A549 (cell line): ENCODE results near the gene BARX2. TPM values are rescaled to one million over a fixed set of nuclear protein-coding genes. Genes with fewer than 3 reads are reported as not detected.

Experiments used
- ATAC-seq, 2 experiments: fragments of 200-7000 bp in 1 of 2; fragments of >200 bp in 1 of 2; cut with Nextera tagmentation in 1 of 2; cut with Tn5 transposase in 1 of 2; 3 replicates each; pipeline versions ENCODE4 v1.8.0 to v1.9.1; 2018 to 2020; ENCODE audit warnings: mild to moderate bottlenecking in 1 of 2, moderate library complexity in 1 of 2
- CTCF ChIA-PET: fragments of 300-600 bp; sonication (Branson Sonifier 250); formaldehyde crosslinking; extraction: SDS; loops from one replicate; lab custom pipeline; 2021; ENCODE audit warnings: antibody characterized with exemption, inconsistent platforms; lab: Yijun Ruan, JAX
- POLR2A ChIA-PET: fragments of 350-600 bp; formaldehyde crosslinking; extraction: SDS; loops from one replicate; lab custom pipeline; 2021; ENCODE audit warnings: antibody characterized with exemption, inconsistent platforms; lab: Yijun Ruan, JAX
- DNase-seq, 2 experiments: peaks; one replicate each; pipeline versions ENCODE4 v3.0.0 to v3.0.0-alpha.2; 2011 to 2016; ENCODE audit warnings: low read depth in 1 of 2, low spot score in 1 of 2
- FAIRE-seq: peaks from 2 replicates; lab custom pipeline; 2011; peaks lifted over from hg19 to GRCh38; lab: Jason Lieb, UNC
- H3K27ac ChIP-seq, 2 experiments: fragments of >200 bp; sonication (Bioruptor Twin); formaldehyde crosslinking; 3 replicates each; pipeline ENCODE4 v1.5.1; 2016 to 2017
- H3K4me1 ChIP-seq: fragments of >200 bp; sonication (Bioruptor Twin); formaldehyde crosslinking; 3 replicates; pipeline ENCODE4 v1.6.1; 2016
- H3K4me2 ChIP-seq: fragments of >200 bp; sonication (Bioruptor Twin); formaldehyde crosslinking; 3 replicates; pipeline ENCODE4 v1.6.1; 2016
- H3K4me3 ChIP-seq: fragments of >200 bp; sonication (Bioruptor Twin); formaldehyde crosslinking; 3 replicates; pipeline ENCODE4 v1.5.1; 2016
- H3K9me3 ChIP-seq: fragments of >200 bp; sonication (Bioruptor Twin); formaldehyde crosslinking; 3 replicates; pipeline ENCODE4 v1.6.1; 2016
- BCL3 ChIP-seq: fragments of >200 bp; sonication (Bioruptor Twin); formaldehyde crosslinking; IDR thresholded peaks from 3 replicates; pipeline ENCODE4 v1.6.1; 2016
- CBX2 ChIP-seq: fragments of 200-600 bp; sonication (generic); IDR thresholded peaks from 2 replicates; pipeline ENCODE4 v1.6.1; 2016; ENCODE audit warnings: low read depth, mild to moderate bottlenecking, borderline replicate concordance
- CEBPB ChIP-seq, 2 experiments: fragments of >200 bp in 1 of 2; sonication (Bioruptor Twin) in 1 of 2; formaldehyde crosslinking in 1 of 2; IDR thresholded peaks; 2 replicates each; pipeline ENCODE4 v1.6.1; 2012 to 2016
- CHD2 ChIP-seq: fragments of 150-350 bp; IDR thresholded peaks from 2 replicates; pipeline ENCODE4 v1.6.1; 2014; ENCODE audit warnings: low read length; ENCODE audit not compliant: partially characterized antibody
- E2F6 ChIP-seq: IDR thresholded peaks from 2 replicates; pipeline ENCODE4 v1.6.1; 2012; ENCODE audit warnings: low read depth, borderline replicate concordance
- ELK1 ChIP-seq: fragments of 150-350 bp; IDR thresholded peaks from 2 replicates; pipeline ENCODE4 v1.6.1; 2014; ENCODE audit warnings: low read depth, mild to moderate bottlenecking, low read length
- EP300 ChIP-seq, 2 experiments: fragments of >200 bp; sonication (Bioruptor Twin); formaldehyde crosslinking; IDR thresholded peaks; 2 replicates in 1 of 2; 3 replicates in 1 of 2; pipeline ENCODE4 v1.6.1; 2016 to 2017
- FOSB ChIP-seq: fragments of 250-450 bp; sonication (Bioruptor Pico); IDR thresholded peaks from 2 replicates; pipeline ENCODE4 v1.5.0; 2020; ENCODE audit warnings: mild to moderate bottlenecking, moderate library complexity
- FOXS1 ChIP-seq: fragments of 250-450 bp; sonication (Bioruptor Pico); IDR thresholded peaks from 2 replicates; pipeline ENCODE4 v1.5.0; 2020; ENCODE audit warnings: mild to moderate bottlenecking, moderate library complexity
- HDAC2 ChIP-seq: fragments of 200-600 bp; sonication (generic); IDR thresholded peaks from 2 replicates; pipeline ENCODE4 v1.6.1; 2016
- HEYL ChIP-seq: fragments of 250-450 bp; sonication (Bioruptor Pico); IDR thresholded peaks from 2 replicates; pipeline ENCODE4 v1.8.0; 2021; ENCODE audit warnings: mild to moderate bottlenecking, moderate library complexity
- HMGXB4 ChIP-seq: fragments of 250-450 bp; sonication (Bioruptor Pico); IDR thresholded peaks from 2 replicates; pipeline ENCODE4 v1.5.0; 2021; ENCODE audit warnings: mild to moderate bottlenecking, moderate library complexity, borderline replicate concordance
- MYC ChIP-seq: IDR thresholded peaks from 2 replicates; pipeline ENCODE4 v1.6.1; 2012; ENCODE audit warnings: mild to moderate bottlenecking, inconsistent platforms, low read length, improper control_type of control experiment, borderline replicate concordance
- NPAS2 ChIP-seq: fragments of 250-450 bp; sonication (Bioruptor Pico); IDR thresholded peaks from 2 replicates; pipeline ENCODE4 v1.8.0; 2022; ENCODE audit warnings: mild to moderate bottlenecking, moderate library complexity, borderline replicate concordance
- POLR2AphosphoS2 ChIP-seq: conservative IDR thresholded peaks from 2 replicates; pipeline ENCODE4 v1.6.1; 2012; ENCODE audit warnings: low read length, improper control_type of control experiment, inconsistent platforms
- RAD21 ChIP-seq, 2 experiments: fragments of >200 bp in 1 of 2; sonication (Bioruptor Twin) in 1 of 2; formaldehyde crosslinking in 1 of 2; IDR thresholded peaks in 1 of 2; conservative IDR thresholded peaks in 1 of 2; 2 replicates in 1 of 2; 3 replicates in 1 of 2; pipeline ENCODE4 v1.6.1; 2012 to 2018; ENCODE audit warnings: inconsistent platforms in 1 of 2
- RARB ChIP-seq: fragments of 250-450 bp; sonication (Bioruptor Pico); IDR thresholded peaks from 2 replicates; pipeline ENCODE4 v1.8.0; 2021; ENCODE audit warnings: mild to moderate bottlenecking, moderate library complexity
- RNF2 ChIP-seq: fragments of 200-600 bp; sonication (generic); IDR thresholded peaks from 2 replicates; pipeline ENCODE4 v1.6.1; 2016; ENCODE audit warnings: low read depth, mild to moderate bottlenecking, antibody characterized with exemption, moderate library complexity, borderline replicate concordance
- SREBF2 ChIP-seq: fragments of 450-650 bp; IDR thresholded peaks from 2 replicates; pipeline ENCODE4 v1.6.1; 2014; ENCODE audit warnings: mild to moderate bottlenecking, moderate library complexity
- USF2 ChIP-seq: fragments of 450-650 bp; IDR thresholded peaks from 2 replicates; pipeline ENCODE4 v1.6.1; 2014; ENCODE audit warnings: antibody characterized with exemption
- ZC3H11A ChIP-seq: fragments of 450-650 bp; IDR thresholded peaks from 2 replicates; pipeline ENCODE4 v1.6.1; 2014; ENCODE audit warnings: antibody characterized with exemption, mild to moderate bottlenecking
- WGBS: methylation state at CpG from one replicate; pipeline ENCODE4 v1.1.6; 2017; ENCODE audit errors: missing lambda C conversion rate; 5-methylcytosine and 5-hydroxymethylcytosine counted together
- polyA plus RNA-seq, 4 experiments: library from polyadenylated mRNA; depleted of rRNA in 3 of 4; stranded (reverse); fragments of >200 nt; fragmentation: RNase III in 1 of 4; extraction: RNeasy Plus Mini Kit Qiagen cat#74134 plus additional on column Dnase treatment in 1 of 4; gene quantifications; 2 replicates in 3 of 4; 3 replicates in 1 of 4; pipeline ENCODE4 v1.2.3, GENCODE V29; 2011 to 2017

BARX2 gene
- polyA plus RNA-seq, 2 of the 4 experiments (the other 2 are of a cell fraction), result not detected

- DNase-seq (no peak), FAIRE-seq (no peak), ATAC-seq (no peak)
- Histone ChIP-seq H3K4me2 (no peak overlapping the region), H3K4me3 (no peak overlapping the region), H3K4me1 (no peaks in the 10 kb centered on the region), H3K27ac (no peak overlapping the region), H3K9me3 (0 out of 3 replicates have a peak, but pooled peaks cover 1% of the 10 kb centered on the region)
- CTCF ChIA-PET, result no interaction called here
- WGBS, result 64% methylated on average over 3 of the region's 3 CpGs
- TF ChIP-seq CHD2, result no peak
- no peak for TF ChIP-seq ZC3H11A
- no peak for TF ChIP-seq RAD21 (conservative IDR thresholded peaks at IDR 0.05 in 1 of 2, IDR thresholded peaks at IDR 0.05 in 1 of 2)
- TF ChIP-seq HMGXB4 (CRISPR knock-in tag), result no peak
- TF ChIP-seq HEYL, result no peak
- TF ChIP-seq POLR2AphosphoS2, result no peak
- TF ChIP-seq SREBF2, result no peak
- no peak for TF ChIP-seq NPAS2
- TF ChIP-seq E2F6, result no peak
- no peak for TF ChIP-seq USF2
- TF ChIP-seq CEBPB (IDR thresholded peaks at IDR 0.05), result no peak
- no peak for TF ChIP-seq BCL3
- TF ChIP-seq FOSB (CRISPR knock-in tag), result no peak
- TF ChIP-seq EP300 (IDR thresholded peaks at IDR 0.05), result no peak
- no peak for TF ChIP-seq HDAC2
- no peak for TF ChIP-seq CBX2
- no peak for TF ChIP-seq MYC
- no peak for TF ChIP-seq RARB (CRISPR knock-in tag)
- no peak for TF ChIP-seq RNF2
- no peak for TF ChIP-seq ELK1
- POLR2A ChIA-PET, result no interaction called here
These were observed 50.4 kb downstream of the BARX2 start for GRCh38 chr11:129426038-129426437.

- FAIRE-seq (no peak), DNase-seq (no peak), ATAC-seq (no peak)
- 0 out of 3 replicates have a peak, but pooled peaks cover 4% of the 10 kb centered on the region for H3K9me3 ChIP-seq
- H3K4me2 ChIP-seq, result no peak overlapping the region
- WGBS, result 62% methylated on average over 3 of the region's 3 CpGs
- H3K4me1 ChIP-seq, result no peaks in the 10 kb centered on the region
- POLR2A ChIA-PET, result no interaction called here
- H3K4me3 ChIP-seq, result no peak overlapping the region
- CTCF ChIA-PET, result no interaction called here
- no peak overlapping the region for H3K27ac ChIP-seq
- no peak for TF ChIP-seq FOXS1
These were observed 51.1 kb downstream of the BARX2 start for GRCh38 chr11:129426776-129427175.
